Stimulated activated CD4-positive, alpha-beta T cell treated with anti-CD3 and anti-CD28 coated beads, Interleukin-1b, Interleukin-23, amount 100 ng/mL, for 4 hours (primary cell): ENCODE results near the gene ABHD2.
"Not testable (repeated sequence)": the region's sequence is repeated elsewhere in the genome, so short reads cannot be mapped to it uniquely, and the experiment has no call there.

Experiments used
- DNase-seq, 2 donors: peaks; one replicate each; pipeline ENCODE4 v3.0.0-alpha.2; 2020; ENCODE audit warnings: low read depth in 2 of 2

Gene ABHD2

DNA sequence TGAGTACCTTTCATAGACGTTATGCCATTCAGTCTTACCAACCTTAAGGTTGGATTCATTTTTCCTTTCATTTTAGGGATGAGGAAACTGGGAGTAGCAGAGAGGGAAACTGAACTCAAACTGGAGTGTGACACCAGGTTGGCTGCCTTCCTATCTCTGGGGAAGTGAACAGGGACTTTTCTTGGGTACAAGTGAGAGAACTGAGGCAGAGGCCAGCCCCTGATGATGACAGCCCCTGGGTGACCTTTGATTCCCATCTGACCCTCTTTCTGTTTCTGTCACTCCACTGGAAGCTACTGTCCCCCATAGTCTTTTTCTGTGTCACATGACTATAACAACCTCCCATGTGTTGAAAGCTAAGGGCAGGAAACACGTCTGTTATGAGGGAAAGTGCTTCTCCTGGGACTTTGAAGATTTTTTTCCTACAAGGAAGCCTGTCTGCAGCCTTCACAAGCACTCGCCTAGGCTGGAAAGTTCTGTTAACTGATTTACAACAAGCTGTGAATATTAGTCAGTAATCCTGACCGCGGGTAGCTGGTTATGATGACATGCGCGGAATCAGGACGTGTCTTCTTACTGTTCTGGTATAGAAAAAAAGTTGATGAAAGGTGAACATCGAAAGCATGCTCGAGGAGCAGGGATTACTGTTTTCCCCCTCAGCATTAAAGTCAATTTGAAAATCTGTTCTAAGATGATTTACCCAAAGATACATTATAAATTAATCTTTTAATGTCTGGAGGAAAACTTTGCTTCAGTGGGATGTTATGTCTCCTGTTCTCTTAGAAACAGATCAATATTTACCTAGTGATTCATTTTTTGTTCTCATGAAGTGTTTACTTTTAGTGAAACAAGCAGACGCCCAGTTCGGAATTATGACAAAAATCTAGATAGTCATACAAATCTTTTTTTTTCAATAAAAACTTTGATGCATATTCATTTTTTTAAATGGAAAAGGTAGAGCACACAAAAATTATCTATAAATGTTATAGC, 31.5 kb downstream of the ABHD2 start:
- no peak for DNase-seq

DNA sequence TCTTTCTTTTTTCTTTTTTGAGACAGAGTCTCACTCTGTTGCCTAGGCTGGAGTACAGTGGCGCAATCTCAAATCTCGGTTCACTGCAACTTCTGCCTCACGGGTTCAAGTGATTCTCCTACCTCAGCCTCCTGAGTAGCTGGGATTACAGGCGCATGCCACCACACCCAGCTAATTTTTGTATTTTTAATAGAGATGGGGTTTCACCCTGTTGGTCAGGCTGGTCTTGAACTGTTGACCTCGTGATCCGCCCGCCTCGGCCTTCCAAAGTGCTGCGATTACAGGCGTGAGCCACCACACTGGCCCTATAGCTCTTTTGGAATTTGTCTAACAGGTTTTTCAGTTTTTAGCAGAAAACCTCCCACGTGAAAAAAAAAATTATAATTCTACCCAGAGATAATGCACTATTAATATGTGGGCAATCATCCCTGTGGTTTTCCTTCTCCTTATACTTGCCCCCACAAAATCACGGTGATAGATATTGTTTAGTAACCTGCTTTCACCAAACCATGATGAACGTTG, 32.3 kb downstream of the ABHD2 start:
- not testable (repeated sequence) for DNase-seq

DNA sequence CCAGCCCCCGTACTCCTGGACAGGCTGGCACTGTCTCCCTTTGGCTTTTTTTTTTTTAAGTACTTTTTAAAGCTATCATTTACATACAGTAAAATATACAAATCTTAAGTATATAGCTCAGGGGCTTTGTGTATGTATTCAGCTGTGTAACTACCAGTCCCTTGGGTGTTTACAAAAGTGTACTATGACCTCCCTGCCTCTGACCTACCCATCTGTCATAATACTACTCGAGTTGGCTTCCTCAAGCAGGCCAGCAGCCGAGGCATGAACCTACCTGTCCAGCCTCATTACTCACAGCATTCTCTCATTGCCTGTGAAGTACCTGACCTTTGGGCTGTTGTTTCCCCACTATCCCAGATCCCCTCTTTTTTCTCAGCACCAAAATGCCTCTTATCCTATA, 33.2 kb downstream of the ABHD2 start:
- no peak for DNase-seq

DNA sequence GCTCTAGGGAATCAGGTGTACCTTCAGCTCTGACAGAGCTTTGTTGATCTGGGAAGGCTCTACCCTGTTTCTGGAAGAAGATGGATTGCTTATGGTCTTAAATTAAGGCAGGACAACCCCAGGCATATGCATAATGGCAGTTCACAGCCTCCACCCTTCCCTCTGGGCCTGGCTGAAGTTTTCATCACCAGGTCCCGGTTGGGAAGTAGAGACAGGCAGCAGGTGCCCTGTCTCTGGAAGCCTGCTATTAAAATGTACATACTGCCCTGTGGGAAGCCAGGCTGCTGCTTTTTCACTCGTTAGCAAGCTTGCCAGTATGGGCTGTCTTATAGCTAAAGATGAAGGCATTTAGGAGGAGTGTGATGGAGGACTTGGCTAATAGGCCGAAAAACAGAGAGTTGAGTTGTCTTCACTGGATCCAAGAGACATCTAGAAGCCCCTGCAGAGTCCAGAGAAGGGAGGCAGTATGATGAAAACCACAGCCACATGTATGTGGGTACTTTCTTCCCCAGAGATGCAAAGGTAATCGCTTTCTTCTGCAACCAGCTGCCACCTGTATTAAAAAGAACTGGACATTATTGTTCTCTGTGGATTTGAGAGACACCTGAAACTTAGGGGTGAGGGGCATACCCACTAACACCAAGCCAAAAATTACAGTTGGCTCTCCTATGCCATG, 34.4 kb downstream of the ABHD2 start:
- DNase-seq: no peak

DNA sequence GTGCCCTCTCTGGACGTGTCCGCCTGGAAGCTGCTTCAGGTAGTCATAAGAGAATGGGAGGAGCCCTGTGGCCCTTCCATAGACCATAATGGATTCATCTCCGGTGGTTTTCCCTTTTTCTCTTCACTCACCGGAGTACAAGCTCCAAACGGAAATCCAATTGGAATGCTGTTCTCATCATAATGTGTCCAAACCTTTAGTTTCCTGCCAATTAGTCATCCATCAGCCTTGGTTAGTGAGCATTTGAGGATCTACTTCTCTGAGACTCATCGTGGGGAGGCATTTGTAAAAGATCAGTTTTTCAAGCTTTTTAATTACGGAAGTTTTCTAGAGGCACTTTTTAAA, 34.9 kb downstream of the ABHD2 start:
- DNase-seq: no peak

DNA sequence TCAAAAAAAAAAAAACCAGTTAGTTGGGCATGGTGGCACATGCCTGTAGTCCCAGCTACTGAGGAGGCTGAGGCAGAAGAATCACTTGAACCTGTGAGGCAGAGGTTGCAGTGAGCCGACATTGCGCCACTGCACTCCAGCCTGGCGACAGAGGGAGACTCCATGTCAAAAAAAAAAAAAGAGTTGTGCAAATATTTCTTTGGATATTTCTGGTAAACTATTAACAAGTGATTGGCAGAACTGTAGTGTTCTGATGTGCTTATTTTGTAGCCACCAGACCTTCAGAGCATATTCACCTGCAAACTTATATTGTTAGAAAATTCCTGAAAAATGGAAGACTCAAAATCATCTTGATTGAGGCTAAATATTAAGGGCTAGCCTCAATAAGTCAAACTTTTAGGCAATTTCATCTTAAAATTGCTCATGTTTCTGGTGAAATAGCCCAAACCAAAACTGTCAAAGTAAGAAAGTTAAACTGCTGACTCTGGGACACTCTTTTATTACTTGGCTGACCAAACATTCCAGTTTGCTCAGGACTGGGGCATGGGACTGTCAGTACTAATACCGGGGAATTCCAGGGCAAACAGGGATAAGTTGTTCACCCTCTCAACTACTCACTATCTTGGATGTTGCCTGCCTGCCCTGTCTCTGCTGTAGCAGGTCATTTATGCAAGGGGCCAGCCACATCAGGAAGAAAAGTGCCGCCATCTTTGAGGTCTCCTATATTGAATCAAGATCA, 37.0 kb downstream of the ABHD2 start:
- no peak for DNase-seq

DNA sequence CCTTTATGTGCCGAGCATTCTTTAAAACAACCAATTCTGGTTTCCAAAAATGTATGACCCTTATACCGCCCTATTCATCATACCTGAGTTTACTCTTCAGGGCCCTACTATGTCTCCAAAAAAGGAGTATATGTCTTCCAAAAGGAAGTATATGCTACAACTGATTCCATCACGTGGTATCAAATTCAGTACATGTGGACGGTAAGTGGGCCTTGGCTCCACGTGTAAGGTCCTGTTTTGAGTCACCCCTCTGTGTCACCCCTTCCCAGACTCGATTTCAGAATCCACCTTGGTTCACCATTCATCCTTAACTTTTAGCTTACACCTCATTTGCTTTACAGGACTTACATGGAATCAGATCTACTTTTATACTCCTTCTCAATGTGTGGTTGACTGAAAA, 37.8 kb downstream of the ABHD2 start:
- DNase-seq: no peak

DNA sequence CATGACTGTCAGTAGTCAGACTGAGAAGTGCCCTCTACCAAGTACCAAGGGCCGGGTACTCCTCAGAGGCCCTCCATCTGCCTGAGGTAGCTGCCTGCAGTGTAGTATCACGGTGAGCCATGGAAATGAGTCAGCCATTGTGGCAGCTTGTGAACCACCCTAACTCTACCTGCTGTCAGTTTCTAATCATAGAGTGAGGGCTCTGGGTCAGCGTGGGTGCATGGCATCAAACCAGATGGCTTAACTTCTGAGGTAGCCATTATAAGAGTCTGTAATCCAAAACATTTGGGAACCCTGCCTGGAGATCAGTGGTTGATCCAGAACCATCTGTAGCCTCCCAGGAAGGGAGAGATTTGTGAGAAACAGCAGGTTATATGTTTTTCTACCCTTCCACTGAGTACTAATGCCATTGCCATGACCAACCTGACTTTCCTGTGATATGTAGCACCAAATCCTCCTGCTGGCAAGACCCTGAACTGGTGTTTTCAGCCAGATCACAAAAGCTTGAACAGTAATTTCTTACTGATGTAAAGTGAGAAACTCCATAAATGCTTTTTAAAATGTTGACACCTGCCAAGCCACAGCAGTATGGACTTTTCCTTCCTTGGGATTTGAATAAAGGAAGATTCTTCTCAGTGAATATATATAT, 38.9 kb downstream of the ABHD2 start:
- no peak for DNase-seq

DNA sequence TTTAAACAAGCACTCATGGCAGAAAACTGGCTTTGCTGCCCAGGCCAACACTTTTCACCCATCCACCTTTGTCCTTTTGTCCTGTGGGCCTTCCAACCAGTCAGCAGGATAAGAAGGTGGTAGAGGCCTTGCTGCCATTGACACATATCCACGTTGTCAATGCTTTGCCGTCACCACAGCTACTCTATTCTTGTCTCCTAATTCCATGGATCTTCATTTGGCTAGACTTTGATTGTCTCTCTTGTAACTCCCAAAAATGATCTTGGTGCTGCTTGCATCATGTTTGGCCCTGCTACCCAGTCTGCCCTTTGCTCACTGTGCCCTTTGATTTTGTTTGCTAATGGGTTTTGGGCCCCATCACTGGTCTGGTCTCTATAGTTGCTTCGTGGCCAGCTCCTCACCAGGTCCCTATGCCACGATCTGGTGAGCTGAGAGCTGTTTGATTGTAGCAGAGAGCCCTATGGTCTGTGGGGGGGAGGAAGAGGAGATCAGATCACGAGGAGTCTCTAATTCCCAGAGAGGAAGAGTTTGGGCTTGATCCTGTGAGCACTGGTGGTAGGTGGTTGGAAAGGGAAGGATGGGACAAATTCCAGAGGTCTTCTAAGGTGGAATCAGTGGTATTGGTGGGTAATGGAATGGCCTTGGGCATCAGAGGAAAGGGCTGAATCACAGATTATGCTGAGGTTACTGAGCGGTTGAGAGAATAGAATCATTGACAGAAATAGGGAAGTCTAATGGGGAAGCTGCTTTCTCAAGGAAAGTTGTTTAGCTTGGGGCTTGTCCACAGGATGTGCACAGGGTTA, 40.3 kb downstream of the ABHD2 start:
- no peak for DNase-seq

DNA sequence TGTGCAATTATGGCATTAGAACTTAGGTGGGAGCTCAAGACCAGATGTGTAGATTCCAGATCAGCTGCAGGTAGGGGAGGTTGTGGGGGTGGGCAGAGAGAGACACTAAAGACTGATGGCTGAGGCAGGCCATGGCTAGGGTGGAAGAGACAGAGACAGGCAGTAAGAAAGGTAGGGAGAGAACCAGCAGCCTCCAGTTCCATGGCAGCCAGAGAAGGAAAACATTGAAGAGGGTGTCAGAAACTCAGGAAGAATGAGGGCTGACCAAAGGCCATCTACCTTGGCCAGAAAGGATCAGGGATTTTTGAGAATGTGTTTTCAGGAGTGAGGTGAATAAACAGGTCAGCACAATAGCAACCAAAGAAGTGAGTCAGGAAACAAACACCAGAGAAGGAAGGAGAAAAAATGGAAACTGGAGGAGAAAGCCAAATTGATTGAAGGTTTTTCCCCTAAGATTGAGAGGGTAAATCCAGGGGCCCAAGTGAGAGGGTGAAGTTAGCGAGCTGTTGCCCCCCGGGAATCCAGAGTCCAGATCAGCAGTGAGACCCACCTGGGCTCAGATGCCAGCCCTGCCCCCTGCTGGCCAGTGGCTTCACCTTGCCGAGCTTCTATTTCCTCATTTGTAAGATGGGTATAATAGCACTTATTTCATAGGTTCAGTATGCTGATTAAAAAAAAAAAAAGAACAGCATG, 41.0 kb downstream of the ABHD2 start:
- peak; percentile 51 to 53 for DNase-seq

DNA sequence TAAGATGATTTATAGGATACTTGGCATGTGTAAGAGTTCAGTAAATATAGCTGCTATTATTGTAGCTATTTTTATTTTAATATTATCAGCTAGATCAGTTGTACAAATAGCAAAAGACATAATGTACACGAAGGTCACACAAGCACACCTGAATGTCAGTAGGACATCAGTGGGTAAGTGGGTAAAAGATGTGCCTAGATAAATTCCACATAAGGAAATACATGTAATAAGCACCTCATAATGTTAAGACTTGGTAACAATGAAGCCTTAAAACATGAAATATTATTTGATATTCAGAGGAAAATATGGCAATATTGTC, 41.5 kb downstream of the ABHD2 start:
- no peak for DNase-seq

DNA sequence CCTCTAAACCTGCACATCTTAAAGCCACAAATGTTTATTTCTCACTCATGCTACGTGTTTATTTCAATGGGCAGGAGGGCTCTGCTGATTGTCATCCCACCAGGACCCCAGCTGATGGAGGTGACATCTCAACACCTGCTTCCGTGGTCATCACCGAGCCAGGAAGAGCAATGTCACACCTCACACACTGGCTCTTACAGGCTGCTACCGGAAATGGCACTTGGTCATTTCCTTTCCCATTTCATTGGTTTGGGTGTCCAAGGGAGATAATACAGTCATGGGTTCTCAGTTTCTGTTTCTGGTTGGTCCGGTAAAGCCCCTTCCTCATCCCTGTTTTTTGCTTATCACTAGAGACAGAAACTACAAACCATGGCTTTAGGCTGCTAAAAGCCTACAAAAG, 41.9 kb downstream of the ABHD2 start:
- DNase-seq: no peak

DNA sequence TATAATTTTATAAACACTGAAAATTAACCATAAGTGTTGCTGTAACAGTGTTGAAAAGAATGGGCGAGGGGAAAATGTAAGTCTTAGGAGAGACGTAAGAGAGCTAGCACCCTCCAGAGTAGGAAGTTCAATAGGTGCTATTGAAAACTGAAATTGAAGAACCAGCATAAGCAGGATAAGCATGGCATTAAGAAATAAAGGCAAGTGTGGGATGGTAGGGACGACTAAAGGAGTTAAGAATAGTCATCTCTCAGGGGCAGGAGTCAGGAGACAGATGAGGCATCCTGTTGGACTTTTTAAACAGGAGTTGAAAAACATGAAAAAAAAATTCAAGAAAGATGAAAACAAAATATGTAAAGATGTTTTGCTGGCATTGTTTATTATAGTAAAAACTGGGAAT, 43.5 kb downstream of the ABHD2 start:
- no peak for DNase-seq

DNA sequence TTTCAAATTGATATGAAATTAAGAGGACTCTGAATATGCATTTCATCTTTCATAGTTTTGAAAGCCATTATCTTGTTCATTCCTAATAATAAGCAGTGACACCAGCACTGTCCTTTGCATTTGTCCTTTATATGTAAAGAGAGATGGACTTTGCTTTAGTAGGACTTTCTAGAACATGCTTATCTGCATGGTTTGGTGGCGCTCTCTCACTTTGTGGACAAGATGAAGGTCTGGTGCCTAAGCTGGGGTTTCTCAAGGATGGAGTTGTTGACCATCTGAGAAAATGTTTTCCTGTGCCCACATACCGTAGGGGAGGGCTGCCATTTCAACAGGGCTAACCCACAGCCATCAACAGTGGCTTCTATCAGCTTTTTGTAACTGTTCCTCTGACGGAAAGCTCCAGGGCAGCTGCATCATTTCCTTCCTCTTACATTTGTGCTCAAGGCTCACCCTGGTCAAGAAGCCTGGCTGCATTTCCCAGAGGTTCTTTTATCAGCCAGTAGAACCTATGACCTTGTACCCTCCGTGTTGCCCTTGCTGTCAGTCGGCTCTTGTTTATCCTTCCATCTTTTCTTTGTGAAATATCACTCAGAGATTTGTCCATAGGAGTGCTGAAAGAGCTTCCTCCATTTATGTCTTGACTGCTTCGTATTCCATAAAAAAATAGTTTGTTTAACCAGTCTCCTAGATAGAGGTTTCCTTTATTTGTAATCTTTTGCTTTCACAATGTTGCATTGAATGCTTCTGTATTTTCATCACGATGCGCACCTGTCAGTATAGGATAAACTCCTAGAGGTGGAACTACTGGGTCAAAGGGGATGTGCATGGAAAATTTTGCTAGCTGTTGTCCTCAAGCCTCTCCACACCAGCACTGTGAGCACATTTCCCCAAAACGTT, 44.6 kb downstream of the ABHD2 start:
- DNase-seq: no peak

DNA sequence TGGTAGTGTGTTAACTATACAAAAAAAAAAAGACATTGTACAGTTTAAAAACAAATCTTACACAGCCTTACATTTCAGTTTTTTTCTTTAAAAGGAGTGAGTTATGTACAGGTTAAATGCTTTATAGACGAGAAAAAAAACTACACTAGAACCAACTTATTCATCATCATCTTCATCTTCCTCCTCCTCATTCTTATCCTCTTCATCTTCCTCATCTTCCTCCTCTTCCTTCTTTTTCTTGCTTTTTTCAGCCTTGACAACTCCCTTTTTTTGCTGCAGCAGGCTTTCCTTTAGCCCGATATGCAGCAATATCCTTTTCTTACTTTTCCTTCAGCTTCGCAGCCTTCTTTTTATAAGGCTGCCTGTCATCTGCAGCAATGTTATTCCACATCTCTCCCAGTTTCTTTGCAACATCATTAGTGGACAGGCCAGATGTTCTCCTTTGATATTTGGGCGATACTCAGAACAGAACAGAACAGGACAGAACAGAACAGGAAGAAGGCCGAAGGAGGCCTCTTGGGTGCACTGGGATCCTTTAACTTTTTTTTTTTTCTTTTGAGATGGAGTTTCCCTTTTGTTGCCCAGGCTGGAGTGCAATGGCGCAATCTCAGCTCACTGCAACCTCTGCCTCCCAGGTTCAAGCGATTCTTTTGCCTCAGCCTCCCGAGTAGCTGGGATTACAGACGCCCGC, 47.3 kb downstream of the ABHD2 start:
- not testable (repeated sequence) for DNase-seq

DNA sequence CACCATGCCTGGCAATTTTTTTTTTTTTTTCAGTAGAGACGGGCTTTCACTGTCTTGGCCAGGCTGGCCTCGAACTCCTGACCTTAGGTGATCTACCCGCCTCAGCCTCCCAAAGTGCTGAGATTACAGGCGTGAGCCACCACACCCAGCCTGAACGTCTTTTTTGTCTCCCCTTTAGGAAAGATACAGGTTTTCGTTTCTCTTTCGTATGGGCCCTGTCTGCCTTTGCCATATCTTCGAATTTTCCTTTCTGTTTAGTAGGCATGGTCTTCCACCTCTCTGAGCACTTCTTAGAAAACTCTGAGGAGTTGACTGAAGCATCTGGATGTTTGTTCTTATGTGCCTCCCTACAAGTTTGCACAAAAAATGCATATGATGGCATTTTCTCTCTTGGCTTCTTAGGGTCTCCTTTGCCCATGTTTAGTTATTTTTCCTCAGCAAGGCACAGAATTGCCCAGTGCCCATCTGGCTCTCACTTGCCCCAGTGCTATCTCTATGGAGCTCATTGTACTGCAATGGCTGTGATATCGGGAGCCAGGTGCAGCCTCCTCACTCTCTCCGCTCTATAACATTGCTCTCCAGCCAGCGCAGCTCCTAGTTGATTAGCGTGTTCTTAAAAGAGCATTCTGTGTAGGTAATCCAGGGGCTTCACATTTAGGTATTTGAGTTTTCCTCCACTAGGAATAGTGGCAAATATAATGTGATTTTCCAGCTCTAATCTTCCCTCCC, 48.0 kb downstream of the ABHD2 start:
- no peak for DNase-seq

DNA sequence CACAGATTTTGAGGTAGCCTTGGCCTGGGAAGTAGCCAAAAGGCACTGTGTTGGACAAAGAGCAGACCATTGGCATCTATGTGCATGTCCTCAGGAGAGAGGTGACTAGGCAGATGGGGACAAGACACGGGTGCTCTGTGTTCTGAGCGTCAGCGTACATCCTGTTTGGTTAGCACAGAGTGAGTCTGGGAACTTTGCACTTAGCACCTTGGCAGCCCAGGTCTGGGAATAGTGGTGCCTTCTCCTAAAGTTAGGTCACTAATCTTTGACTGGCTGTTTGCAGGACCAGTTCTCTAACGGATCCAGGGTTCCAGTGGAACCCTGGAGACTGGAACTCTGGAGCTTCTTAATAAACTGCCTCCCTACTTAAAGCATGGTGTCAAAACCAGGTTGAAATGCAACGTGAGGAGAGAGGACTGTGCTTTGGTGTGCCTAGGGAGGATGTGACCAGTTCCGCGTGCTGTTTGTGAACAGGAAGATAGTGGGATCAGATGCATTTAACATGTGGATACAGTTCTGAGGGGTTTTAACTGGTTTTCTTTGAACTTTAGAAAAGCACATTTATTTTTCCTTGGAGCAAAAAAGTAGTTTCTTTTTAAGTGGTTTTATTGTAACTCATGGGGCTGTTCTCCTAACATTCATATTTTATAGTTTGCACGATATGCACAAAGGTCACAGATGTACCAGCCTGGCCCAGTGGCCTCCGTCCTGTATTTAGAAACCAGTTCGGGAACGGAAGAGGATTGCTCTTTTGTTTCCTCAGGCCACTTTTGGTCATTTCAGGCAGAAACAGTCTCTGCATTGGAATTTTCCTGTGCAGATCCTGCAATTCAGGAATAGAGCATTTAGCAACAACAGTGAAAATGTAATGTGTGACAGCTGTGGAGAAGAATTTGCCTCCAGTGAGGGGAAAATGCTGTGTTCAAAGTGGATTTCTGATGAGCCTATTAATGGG, 48.8 kb downstream of the ABHD2 start:
- no peak for DNase-seq
